Stimulated activated naive CD8-positive, alpha-beta T cell treated with anti-CD3 and anti-CD28 coated beads, Interleukin-15, amount 100 ng/mL, for 72 hours (primary cell): ENCODE results near the gene VPS4B.
"Not testable (repeated sequence)": the region's sequence is repeated elsewhere in the genome, so short reads cannot be mapped to it uniquely, and the experiment has no call there.

Source experiments
- ATAC-seq: fragments of 150-1000 bp; cut with Tn5 transposase; 2 replicates; pipeline ENCODE4 v1.10.0; 2021; ENCODE audit warnings: mild to moderate bottlenecking, moderate library complexity
- DNase-seq, 2 donors: peaks; one replicate each; pipeline ENCODE4 v3.0.0; 2021 to 2022
- H3K27ac Mint-ChIP-seq, 2 donors: one replicate each; pipeline ENCODE4 v1.8.0; 2022; ENCODE audit warnings: mild to moderate bottlenecking in 2 of 2, mixed read lengths in 2 of 2, moderate library complexity in 2 of 2
- H3K27me3 Mint-ChIP-seq: one replicate; pipeline ENCODE4 v1.8.0; 2022; ENCODE audit warnings: mixed read lengths
- H3K4me1 Mint-ChIP-seq: one replicate; pipeline ENCODE4 v1.8.0; 2022; ENCODE audit warnings: mild to moderate bottlenecking, mixed read lengths
- H3K4me3 Mint-ChIP-seq, 2 donors: one replicate each; pipeline ENCODE4 v1.8.0; 2022; ENCODE audit warnings: mild to moderate bottlenecking in 2 of 2, mixed read lengths in 2 of 2, moderate library complexity in 1 of 2
- H3K9me3 Mint-ChIP-seq, 2 donors: one replicate each; pipeline ENCODE4 v1.8.0; 2022; ENCODE audit warnings: mixed read lengths in 2 of 2

VPS4B gene

DNA sequence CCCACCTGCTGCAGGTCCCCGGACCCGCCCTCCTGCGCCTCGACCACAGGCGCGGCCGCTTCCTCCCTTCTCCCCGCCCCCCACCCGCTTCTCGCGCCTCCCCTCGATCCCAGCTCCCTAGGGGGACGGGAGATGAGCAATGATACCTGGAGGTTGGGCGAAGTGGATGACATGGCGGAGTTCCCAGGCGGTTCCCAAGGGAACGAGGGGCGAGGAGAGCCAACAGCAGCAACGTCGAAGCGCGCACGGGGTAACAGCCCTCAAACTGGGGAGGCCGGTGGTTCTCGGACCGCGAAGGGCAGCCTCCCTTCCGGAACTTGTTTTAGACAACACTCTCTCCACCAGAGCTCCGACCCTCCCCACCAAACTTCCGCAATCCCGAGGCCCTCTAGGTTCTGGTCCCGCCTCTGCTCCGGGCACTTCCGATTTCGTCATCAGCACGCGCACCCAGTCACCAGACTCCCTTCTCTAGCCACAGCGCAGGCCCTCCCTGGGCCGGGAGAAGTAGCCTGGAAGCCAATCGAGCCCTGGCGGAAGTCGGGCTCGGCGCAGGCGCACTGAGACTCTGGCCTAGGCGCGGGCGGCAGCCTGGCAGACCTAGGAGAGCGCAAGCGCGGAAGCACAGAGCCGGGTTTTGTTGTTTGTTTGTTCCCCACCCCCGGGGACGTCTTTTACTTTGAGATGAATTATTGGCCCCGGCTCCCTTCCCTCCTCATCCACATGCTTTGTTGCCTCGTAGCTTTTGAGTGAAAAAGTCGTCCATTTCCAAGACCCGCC lies at the start of gene VPS4B:
VPS4B (minus strand) TSS at position 390 of the 777 bp plus-strand sequence; CDS start at position 173, 217 bp downstream.
- DNase-seq = peak; percentile 99 to 100
- ATAC-seq = peak; percentile 98
- H3K27me3 Mint-ChIP-seq = no peaks in the 10 kb centered on the region
- H3K4me3 Mint-ChIP-seq = peak within 1 kb of the TSS; percentile 89 to 90
- H3K4me1 Mint-ChIP-seq = peaks cover 15% of the 10 kb centered on the region
- no peaks in the 10 kb centered on the region for H3K9me3 Mint-ChIP-seq
- H3K27ac Mint-ChIP-seq = peak within 1 kb of the TSS; percentile 97 to 99

- H3K9me3 Mint-ChIP-seq = no peaks in the 10 kb centered on the region
- H3K4me3 Mint-ChIP-seq = no peak overlapping the region
- ATAC-seq (no peak), DNase-seq (no peak)
- no peaks in the 10 kb centered on the region for H3K4me1 Mint-ChIP-seq
- H3K27me3 Mint-ChIP-seq = peaks cover 23% of the 10 kb centered on the region
- H3K27ac Mint-ChIP-seq = no peak overlapping the region
Measured at GRCh38 chr18:63470751-63471150, 48.5 kb upstream of the VPS4B start.

- H3K4me1 Mint-ChIP-seq = peaks cover 6% of the 10 kb centered on the region
- no peaks in the 10 kb centered on the region for H3K9me3 Mint-ChIP-seq
- DNase-seq (no peak), ATAC-seq (no peak)
- H3K27ac Mint-ChIP-seq = no peak overlapping the region
- no peak overlapping the region for H3K4me3 Mint-ChIP-seq
- H3K27me3 Mint-ChIP-seq = peaks cover 22% of the 10 kb centered on the region
Measured at GRCh38 chr18:63468575-63468974, 46.3 kb upstream of the VPS4B start.

DNA sequence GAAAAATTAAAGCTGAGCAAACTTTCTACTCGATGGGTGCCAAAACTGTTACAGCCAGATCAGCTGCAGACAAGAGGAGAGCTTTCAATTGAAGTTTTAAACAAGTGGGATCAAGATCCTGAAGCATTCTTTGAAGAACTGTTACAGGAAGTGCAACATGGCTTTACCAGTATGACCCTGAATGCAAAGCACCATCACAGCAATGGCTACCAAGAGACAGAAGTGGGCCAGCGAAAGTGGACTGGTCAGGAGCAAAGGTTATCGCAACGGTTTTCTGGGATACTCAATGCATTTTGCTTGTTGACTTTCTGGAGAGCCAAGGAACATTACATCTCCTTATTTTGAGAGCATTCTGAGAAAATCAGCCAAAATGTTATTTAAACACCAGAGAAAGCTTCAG lies 45.4 kb upstream of the VPS4B start:
- Mint-ChIP-seq H3K9me3 (no peaks in the 10 kb centered on the region), H3K4me1 (peaks cover 6% of the 10 kb centered on the region), H3K27ac (no peak overlapping the region), H3K27me3 (peaks cover 25% of the 10 kb centered on the region), H3K4me3 (no peak overlapping the region)
- no peak for DNase-seq
- ATAC-seq = no peak

DNA sequence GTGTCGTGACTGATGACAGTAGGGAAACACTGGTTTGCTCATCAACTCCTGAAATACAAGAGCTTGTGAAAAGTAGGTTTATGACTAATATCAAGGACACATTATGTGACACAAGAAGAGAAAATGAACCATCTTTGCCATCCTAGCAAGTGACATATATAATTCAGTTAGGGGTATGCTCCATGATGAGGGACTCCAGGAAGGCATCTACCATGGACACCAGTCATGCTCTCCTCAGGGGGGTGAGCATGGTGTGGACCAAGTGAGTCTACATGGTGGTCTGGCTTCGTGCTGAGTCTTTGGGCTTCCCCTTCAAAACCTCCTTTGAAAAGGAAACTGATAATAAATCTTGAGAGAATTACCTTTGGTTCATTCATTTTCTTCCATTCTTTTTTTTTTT lies 42.8 kb upstream of the VPS4B start:
- Mint-ChIP-seq H3K27me3 (peaks cover 22% of the 10 kb centered on the region), H3K4me3 (no peak overlapping the region), H3K9me3 (no peaks in the 10 kb centered on the region), H3K27ac (no peak overlapping the region), H3K4me1 (peaks cover 6% of the 10 kb centered on the region)
- no peak for ATAC-seq
- no peak for DNase-seq

- peaks cover 6% of the 10 kb centered on the region for H3K4me1 Mint-ChIP-seq
- no peak overlapping the region for H3K27ac Mint-ChIP-seq
- H3K4me3 Mint-ChIP-seq = no peak overlapping the region
- peaks cover 22% of the 10 kb centered on the region for H3K27me3 Mint-ChIP-seq
- no peaks in the 10 kb centered on the region for H3K9me3 Mint-ChIP-seq
- DNase-seq = no peak
- no peak for ATAC-seq
Measured at GRCh38 chr18:63464434-63464833, 42.2 kb upstream of the VPS4B start.

- H3K9me3 Mint-ChIP-seq = no peaks in the 10 kb centered on the region
- no peak for DNase-seq
- H3K27ac Mint-ChIP-seq = no peak overlapping the region
- H3K27me3 Mint-ChIP-seq = peaks cover 22% of the 10 kb centered on the region
- H3K4me1 Mint-ChIP-seq = peaks cover 6% of the 10 kb centered on the region
- H3K4me3 Mint-ChIP-seq = no peak overlapping the region
- ATAC-seq = no peak
Measured at GRCh38 chr18:63460414-63460813, 38.1 kb upstream of the VPS4B start.

DNA sequence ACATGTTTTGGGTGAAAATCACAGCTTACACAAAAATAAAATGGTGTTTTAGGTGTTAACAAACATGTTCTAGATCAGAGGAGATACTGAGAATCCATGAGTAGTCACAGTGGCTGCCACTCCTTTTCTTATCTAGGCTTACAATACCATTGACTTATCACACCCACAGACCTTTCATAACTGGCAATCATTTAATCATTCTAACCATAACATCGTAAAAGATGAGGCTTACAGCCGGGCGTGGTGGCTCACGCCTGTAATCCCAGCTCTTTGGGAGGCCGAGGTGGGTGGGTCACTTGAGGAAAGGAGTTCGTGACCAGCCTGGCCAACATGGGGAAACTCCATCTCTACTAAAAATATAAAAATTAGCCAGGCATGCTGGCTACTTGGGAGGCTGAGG lies 35.7 kb upstream of the VPS4B start:
- no peaks in the 10 kb centered on the region for H3K4me1 Mint-ChIP-seq
- no peak overlapping the region for H3K27ac Mint-ChIP-seq
- H3K4me3 Mint-ChIP-seq = no peak overlapping the region
- no peak for ATAC-seq
- H3K9me3 Mint-ChIP-seq = no peaks in the 10 kb centered on the region
- no peak for DNase-seq
- H3K27me3 Mint-ChIP-seq = peaks cover 7% of the 10 kb centered on the region

DNA sequence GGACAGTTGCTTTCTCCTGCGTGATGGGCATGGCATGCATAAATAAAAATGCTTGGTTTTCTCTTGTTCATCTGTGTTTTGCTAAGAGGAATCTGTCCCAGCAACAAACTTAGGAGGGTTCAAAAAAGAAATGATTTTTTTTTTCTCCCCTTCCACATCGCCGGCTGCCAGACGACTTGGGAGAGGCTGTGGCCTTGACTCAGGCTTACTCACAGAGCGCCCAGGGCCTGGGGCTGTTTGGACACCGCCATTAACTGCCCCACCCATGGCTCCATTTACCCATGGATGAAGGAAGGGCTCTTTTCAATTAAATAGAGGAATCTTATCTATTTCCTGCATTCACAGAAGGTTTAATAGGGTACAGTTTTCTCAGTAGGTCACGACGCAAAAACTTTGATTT lies 32.2 kb upstream of the VPS4B start:
- DNase-seq = no peak
- H3K4me1 Mint-ChIP-seq = no peaks in the 10 kb centered on the region
- no peak overlapping the region for H3K27ac Mint-ChIP-seq
- H3K4me3 Mint-ChIP-seq = no peak overlapping the region
- no peaks in the 10 kb centered on the region for H3K27me3 Mint-ChIP-seq
- ATAC-seq = no peak
- no peaks in the 10 kb centered on the region for H3K9me3 Mint-ChIP-seq

DNA sequence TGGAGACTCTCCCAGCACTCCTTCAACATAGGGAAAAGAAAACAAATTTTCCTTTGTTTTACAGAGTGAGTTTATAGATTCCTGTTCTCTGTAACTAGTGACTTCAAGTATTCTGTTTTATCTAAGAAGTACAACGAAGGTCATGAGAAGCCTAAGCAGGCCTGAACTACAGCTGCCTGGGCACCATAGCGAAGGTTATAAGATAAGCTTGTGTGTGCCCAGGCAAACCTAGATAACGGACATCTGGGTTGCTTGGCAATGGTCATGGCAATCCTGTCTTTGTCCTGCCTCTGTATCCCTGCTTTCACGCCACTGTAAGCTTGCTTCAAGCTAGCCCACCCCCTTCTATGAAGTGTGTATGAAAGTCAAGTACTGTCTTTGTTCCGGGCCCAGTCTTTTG lies 30.5 kb upstream of the VPS4B start:
- not testable (repeated sequence) for H3K4me3 Mint-ChIP-seq, DNase-seq, H3K27ac Mint-ChIP-seq, ATAC-seq, H3K27me3 Mint-ChIP-seq, H3K4me1 Mint-ChIP-seq, H3K9me3 Mint-ChIP-seq

DNA sequence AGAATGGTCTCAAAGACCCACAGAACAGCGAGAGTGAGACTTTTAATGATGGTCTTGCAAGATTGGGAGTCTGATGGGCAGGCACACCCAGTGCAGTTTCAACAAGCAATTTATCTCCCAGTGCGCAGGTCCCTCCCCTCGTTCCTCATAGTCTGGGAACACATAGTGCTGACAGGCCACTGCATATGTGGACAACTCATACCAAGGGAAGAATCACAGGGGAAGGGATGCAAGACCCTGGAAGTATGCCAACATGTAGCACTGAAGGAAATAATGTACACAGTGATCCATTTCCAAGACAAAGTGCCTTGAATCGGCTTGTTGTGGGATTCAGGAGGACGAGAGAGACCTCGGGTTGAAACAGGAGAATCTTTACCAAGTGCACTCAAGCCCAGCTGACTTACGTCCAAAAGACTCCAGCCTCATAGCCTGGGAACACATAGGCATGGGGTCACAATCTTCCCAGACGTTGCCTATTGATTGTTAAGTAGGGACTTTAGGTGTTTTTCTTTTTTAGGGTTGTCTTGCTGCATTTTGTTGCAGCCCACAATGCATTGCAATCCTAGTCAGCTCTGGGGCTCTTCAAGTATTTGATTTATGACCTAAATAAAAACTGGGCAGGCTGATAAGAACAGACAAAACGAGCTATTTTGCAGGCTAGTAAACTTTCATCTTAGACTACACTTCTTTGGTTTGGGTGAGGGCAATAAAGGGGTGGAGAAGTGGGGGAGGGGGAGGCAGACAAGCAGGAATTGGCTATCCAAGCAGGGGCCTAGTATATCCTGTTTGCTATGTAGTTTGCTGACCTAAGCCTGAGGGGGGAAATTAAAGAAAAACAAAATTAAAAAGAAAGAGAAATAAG lies 29.8 kb upstream of the VPS4B start:
- ATAC-seq (no peak), DNase-seq (no peak)
- H3K27me3 Mint-ChIP-seq = no peaks in the 10 kb centered on the region
- H3K4me3 Mint-ChIP-seq = no peak overlapping the region
- no peaks in the 10 kb centered on the region for H3K4me1 Mint-ChIP-seq
- H3K9me3 Mint-ChIP-seq = no peaks in the 10 kb centered on the region
- H3K27ac Mint-ChIP-seq = peak overlapping the region in 1 of 2 donors; percentile 54

GRCh38 chr18:63449426-63449825 lies 27.1 kb upstream of the VPS4B start:
- no peaks in the 10 kb centered on the region for H3K4me1 Mint-ChIP-seq

DNA sequence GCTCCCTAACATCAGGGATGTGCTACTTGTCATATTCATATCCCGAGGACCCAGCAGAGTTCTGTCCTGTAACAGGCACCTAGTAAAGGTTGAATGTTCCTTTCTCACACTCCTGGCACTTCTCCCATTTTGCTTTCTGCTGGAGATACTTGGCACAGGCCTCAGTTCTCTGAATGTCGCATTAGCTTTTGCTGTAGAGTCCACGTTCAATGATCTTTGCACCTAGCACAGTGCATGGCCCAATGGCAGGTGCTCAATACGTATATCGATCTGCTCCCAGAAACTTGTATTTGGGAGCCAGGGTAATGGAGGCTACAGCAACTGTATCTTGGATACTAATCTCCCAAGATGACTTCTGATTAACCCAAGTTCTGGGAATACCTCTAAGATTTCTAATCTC lies 24.8 kb upstream of the VPS4B start:
- no peaks in the 10 kb centered on the region for H3K9me3 Mint-ChIP-seq
- DNase-seq (no peak), ATAC-seq (no peak)
- no peak overlapping the region for H3K4me3 Mint-ChIP-seq
- H3K27me3 Mint-ChIP-seq = no peaks in the 10 kb centered on the region
- no peaks in the 10 kb centered on the region for H3K4me1 Mint-ChIP-seq
- no peak overlapping the region for H3K27ac Mint-ChIP-seq

More at GRCh38 chr18:63449426-63449825, 27.1 kb upstream of the VPS4B start:
- ATAC-seq (no peak), DNase-seq (no peak)
- Mint-ChIP-seq H3K27me3 (no peaks in the 10 kb centered on the region), H3K4me3 (no peak overlapping the region), H3K27ac (no peak overlapping the region), H3K9me3 (no peaks in the 10 kb centered on the region)

GRCh38 chr18:63446266-63446665 lies 24.0 kb upstream of the VPS4B start:
- ATAC-seq = no peak

GRCh38 chr18:63445037-63445436 lies 22.8 kb upstream of the VPS4B start:
- ATAC-seq (no peak), DNase-seq (no peak)
- no peak overlapping the region for H3K4me3 Mint-ChIP-seq
- H3K27me3 Mint-ChIP-seq = no peaks in the 10 kb centered on the region
- no peaks in the 10 kb centered on the region for H3K9me3 Mint-ChIP-seq
- H3K4me1 Mint-ChIP-seq = no peaks in the 10 kb centered on the region
- H3K27ac Mint-ChIP-seq = no peak overlapping the region

More at GRCh38 chr18:63446266-63446665, 24.0 kb upstream of the VPS4B start:
- no peaks in the 10 kb centered on the region for H3K9me3 Mint-ChIP-seq
- no peaks in the 10 kb centered on the region for H3K27me3 Mint-ChIP-seq
- H3K4me1 Mint-ChIP-seq = no peaks in the 10 kb centered on the region
- no peak overlapping the region for H3K4me3 Mint-ChIP-seq
- H3K27ac Mint-ChIP-seq = no peak overlapping the region
- no peak for DNase-seq

DNA sequence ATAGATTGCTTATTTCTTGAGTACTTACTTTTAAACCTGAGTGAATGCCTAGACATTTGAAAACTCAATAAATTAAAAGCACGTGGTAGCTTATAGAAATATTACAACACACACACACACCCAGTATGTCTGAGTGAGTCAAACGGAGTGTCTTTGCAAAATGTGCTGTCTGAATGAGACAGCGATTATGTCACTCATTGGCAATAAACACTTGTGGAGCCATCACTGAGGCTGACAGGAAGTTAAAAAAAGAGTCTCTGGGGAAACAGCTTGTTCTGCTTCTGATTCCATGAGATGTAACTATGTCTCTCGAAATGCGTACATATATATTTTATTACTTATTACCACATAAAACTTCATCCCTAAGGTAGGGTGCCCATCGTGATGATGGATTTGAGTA lies 22.3 kb upstream of the VPS4B start:
- no peak for DNase-seq
- no peaks in the 10 kb centered on the region for H3K27me3 Mint-ChIP-seq
- no peaks in the 10 kb centered on the region for H3K4me1 Mint-ChIP-seq
- no peak overlapping the region for H3K27ac Mint-ChIP-seq
- no peak for ATAC-seq
- no peak overlapping the region for H3K4me3 Mint-ChIP-seq
- H3K9me3 Mint-ChIP-seq = no peaks in the 10 kb centered on the region
